Chondrocyte (in vitro differentiated cells): ENCODE data around the gene SPPL2C. TPM values are rescaled to one million over a fixed set of nuclear protein-coding genes. Genes with fewer than 3 reads are reported as not detected.

Experiments
- DNase-seq: peaks from one replicate; pipeline ENCODE4 v3.0.0; 2021; ENCODE audit warnings: mixed read lengths, low spot score
- H3K27ac Mint-ChIP-seq: one replicate; pipeline ENCODE4 v1.8.0; 2021; ENCODE audit warnings: mild to moderate bottlenecking, moderate library complexity, mixed read lengths; ENCODE audit not compliant: unreplicated experiment
- H3K27me3 Mint-ChIP-seq: 2 replicates; pipeline ENCODE4 v1.8.0; 2021; ENCODE audit warnings: low read depth, mixed read lengths
- H3K36me3 Mint-ChIP-seq: 2 replicates; pipeline ENCODE4 v1.8.0; 2021; ENCODE audit warnings: low read depth, mixed read lengths
- H3K4me1 Mint-ChIP-seq: 2 replicates; pipeline ENCODE4 v1.8.0; 2021; ENCODE audit warnings: low read depth, mild to moderate bottlenecking, mixed read lengths
- H3K4me3 Mint-ChIP-seq: one replicate; pipeline ENCODE4 v1.8.0; 2021; ENCODE audit warnings: mild to moderate bottlenecking, moderate library complexity, mixed read lengths; ENCODE audit not compliant: unreplicated experiment
- H3K9me3 Mint-ChIP-seq: 2 replicates; pipeline ENCODE4 v1.8.0; 2021; ENCODE audit warnings: low read depth, mixed read lengths
- CTCF ChIP-seq: fragments of 200-600 bp; sonication (generic); IDR thresholded peaks from 2 replicates; pipeline ENCODE4 v1.5.0; 2021; ENCODE audit warnings: antibody characterized with exemption, mild to moderate bottlenecking, moderate library complexity
- total RNA-seq: library from RNA; stranded (reverse); gene quantifications from 3 replicates; pipeline ENCODE4 v1.2.1, GENCODE V29; 2021

The SPPL2C gene
- total RNA-seq, 1 donor from 2014 or later = not detected

GRCh38 chr17:45852535-45853297, 8.0 kb downstream of the SPPL2C start:
- no peaks in the 10 kb centered on the region for H3K4me1 Mint-ChIP-seq
- no peaks in the 10 kb centered on the region for H3K36me3 Mint-ChIP-seq
- H3K9me3 Mint-ChIP-seq = no peaks in the 10 kb centered on the region
- no peak overlapping the region for H3K4me3 Mint-ChIP-seq
- DNase-seq = no peak
- H3K27me3 Mint-ChIP-seq = peaks cover 19% of the 10 kb centered on the region
- TF ChIP-seq CTCF = peak; percentile 94
- no peak overlapping the region for H3K27ac Mint-ChIP-seq

- no peak overlapping the region for H3K27ac Mint-ChIP-seq
- H3K27me3 Mint-ChIP-seq = peaks cover 22% of the 10 kb centered on the region
- H3K4me1 Mint-ChIP-seq = no peaks in the 10 kb centered on the region
- H3K36me3 Mint-ChIP-seq = no peaks in the 10 kb centered on the region
- no peaks in the 10 kb centered on the region for H3K9me3 Mint-ChIP-seq
- DNase-seq = no peak
- H3K4me3 Mint-ChIP-seq = no peak overlapping the region
- TF ChIP-seq CTCF = no peak
Measured at GRCh38 chr17:45854209-45854608, 9.5 kb downstream of the SPPL2C start.

GRCh38 chr17:45855691-45856336, 11.1 kb downstream of the SPPL2C start:
- H3K4me3 Mint-ChIP-seq = no peak overlapping the region
- no peak for DNase-seq
- no peaks in the 10 kb centered on the region for H3K4me1 Mint-ChIP-seq
- peaks cover 27% of the 10 kb centered on the region for H3K27me3 Mint-ChIP-seq
- H3K36me3 Mint-ChIP-seq = no peaks in the 10 kb centered on the region
- H3K27ac Mint-ChIP-seq = peak overlapping the region; percentile 10
- H3K9me3 Mint-ChIP-seq = peaks cover 3% of the 10 kb centered on the region
- no peak for TF ChIP-seq CTCF

GRCh38 chr17:45857977-45858708, 13.5 kb downstream of the SPPL2C start:
- no peak overlapping the region for H3K4me3 Mint-ChIP-seq

More at GRCh38 chr17:45857977-45858708, 13.5 kb downstream of the SPPL2C start:
- Mint-ChIP-seq H3K27me3 (peaks cover 28% of the 10 kb centered on the region), H3K4me1 (no peaks in the 10 kb centered on the region), H3K27ac (no peak overlapping the region), H3K36me3 (no peaks in the 10 kb centered on the region), H3K9me3 (peaks cover 3% of the 10 kb centered on the region)
- DNase-seq = no peak
- no peak for TF ChIP-seq CTCF
